Kidney (tissue), 14 donors: ENCODE measurements around the gene SLC25A21. TPM values are rescaled to one million over a fixed set of nuclear protein-coding genes. Genes with fewer than 3 reads are reported as not detected.

Source experiments
- DNase-seq, 5 donors: peaks; one replicate each; pipeline ENCODE4 v3.0.0-alpha.2; 2013 to 2020
- FAIRE-seq: peaks from 2 replicates; lab custom pipeline; 2012; peaks lifted over from hg19 to GRCh38; lab: Jason Lieb, UNC
- H3K27ac ChIP-seq, 2 donors: one replicate each; pipeline ENCODE4 v1.7.0; 2013; ENCODE audit warnings: low read depth in 2 of 2, low read length in 2 of 2, inconsistent platforms in 1 of 2
- H3K27me3 ChIP-seq: one replicate; pipeline ENCODE4 v1.7.1; 2013; ENCODE audit warnings: low read length, inconsistent platforms; ENCODE audit not compliant: control insufficient read depth, insufficient read depth
- H3K36me3 ChIP-seq, 3 donors: one replicate each; pipeline versions ENCODE4 v1.7.0 to v1.7.1; 2013; ENCODE audit warnings: low read length in 3 of 3, control low read depth in 1 of 3, inconsistent platforms in 1 of 3; ENCODE audit not compliant: insufficient read depth in 3 of 3, control insufficient read depth in 2 of 3
- H3K4me1 ChIP-seq, 3 donors: one replicate each; pipeline versions ENCODE4 v1.7.0 to v1.7.1; 2013; ENCODE audit warnings: low read length in 3 of 3, inconsistent platforms in 1 of 3, low read depth in 1 of 3; ENCODE audit not compliant: control insufficient read depth in 2 of 3, insufficient read depth in 2 of 3
- H3K4me3 ChIP-seq, 3 donors: one replicate each; pipeline versions ENCODE4 v1.7.0 to v1.8.1; 2013; ENCODE audit warnings: low read length in 3 of 3, control low read depth in 1 of 3, inconsistent platforms in 1 of 3
- H3K9ac ChIP-seq, 3 donors: one replicate each; pipeline versions ENCODE4 v1.7.0 to v1.7.1; 2013; ENCODE audit warnings: low read length in 3 of 3, control low read depth in 1 of 3, inconsistent platforms in 1 of 3
- H3K9me3 ChIP-seq, 3 donors: one replicate each; pipeline versions ENCODE4 v1.7.0 to v1.7.1; 2013; ENCODE audit warnings: low read length in 3 of 3, control low read depth in 1 of 3, inconsistent platforms in 1 of 3; ENCODE audit not compliant: control insufficient read depth in 2 of 3, insufficient read depth in 1 of 3
- CTCF ChIP-seq: IDR thresholded peaks from 3 replicates; pipeline ENCODE4 v1.5.1; 2012; ENCODE audit warnings: mild to moderate bottlenecking, moderate library complexity, borderline replicate concordance; ENCODE audit not compliant: insufficient read depth; ENCODE audit errors: extremely low read depth
- intact Hi-C: fragments of 100-400 bp; cut with DNase I; formaldehyde crosslinking; loops from one replicate; pipeline ENCODE4 v1.11.1; 2022
- polyA plus RNA-seq: library from polyadenylated mRNA; stranded (reverse); fragments of 350-450 nt; fragmentation: Illumina TruSeq; extraction: RNeasy Lipid Tissue Mini Kit (QIAGEN cat#74804); gene quantifications from one replicate; pipeline ENCODE4 v1.2.3, GENCODE V29; 2014; ENCODE audit warnings: low read depth, low replicate concordance; ENCODE audit not compliant: insufficient read depth
- total RNA-seq: library from RNA; stranded (reverse); fragmentation: NEBNext Ultra II Directional; extraction: Animal tissue kit (Norgen Biotek cat#: 25700); gene quantifications from one replicate; pipeline ENCODE4 v1.2.1, GENCODE V29; 2021
- donor health status: control.
- donor health status: control.
- donor health status: control.
- donor health status: control.
- donor health status: control.
- donor health status: DM: yes; HTN: yes; CAD: no.
- donor health status: Normal renal cell carcinoma (clear cell type).

The SLC25A21 gene
- total and polyA plus RNA-seq, 2 donors from 2014 or later: 1.3 to 1.4 TPM

DNA sequence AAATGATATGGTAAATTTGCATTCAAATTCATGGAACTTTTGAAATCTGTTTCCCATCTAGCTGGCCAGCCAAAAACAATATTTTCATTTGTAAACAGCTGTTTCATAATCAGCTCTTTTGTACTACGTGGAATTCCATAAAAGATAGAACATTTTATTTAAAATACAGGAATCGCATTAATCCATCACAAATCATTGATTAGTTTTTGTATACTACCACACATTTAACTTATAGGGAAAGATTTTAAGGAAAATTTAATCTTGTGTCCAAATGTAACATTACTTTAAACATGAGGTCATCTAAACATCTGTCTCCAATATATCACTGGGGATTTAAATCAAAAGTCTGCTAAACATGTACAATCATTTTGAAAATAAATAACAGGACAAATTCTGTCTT lies 33.5 kb downstream of the SLC25A21 start:
- TF ChIP-seq CTCF: no peak
- no peaks in the 10 kb centered on the region for H3K9me3 ChIP-seq
- H3K4me1 ChIP-seq: peaks cover 0 to 3% (median 0%) of the 10 kb centered on the region in 3 donors
- no peak overlapping the region for H3K4me3 ChIP-seq
- H3K36me3 ChIP-seq: no peaks in the 10 kb centered on the region
- intact Hi-C loops: no loop called here
- DNase-seq: no peak
- no peak overlapping the region for H3K9ac ChIP-seq
- no peak for FAIRE-seq
- H3K27ac ChIP-seq: no peak overlapping the region
- no peaks in the 10 kb centered on the region for H3K27me3 ChIP-seq

DNA sequence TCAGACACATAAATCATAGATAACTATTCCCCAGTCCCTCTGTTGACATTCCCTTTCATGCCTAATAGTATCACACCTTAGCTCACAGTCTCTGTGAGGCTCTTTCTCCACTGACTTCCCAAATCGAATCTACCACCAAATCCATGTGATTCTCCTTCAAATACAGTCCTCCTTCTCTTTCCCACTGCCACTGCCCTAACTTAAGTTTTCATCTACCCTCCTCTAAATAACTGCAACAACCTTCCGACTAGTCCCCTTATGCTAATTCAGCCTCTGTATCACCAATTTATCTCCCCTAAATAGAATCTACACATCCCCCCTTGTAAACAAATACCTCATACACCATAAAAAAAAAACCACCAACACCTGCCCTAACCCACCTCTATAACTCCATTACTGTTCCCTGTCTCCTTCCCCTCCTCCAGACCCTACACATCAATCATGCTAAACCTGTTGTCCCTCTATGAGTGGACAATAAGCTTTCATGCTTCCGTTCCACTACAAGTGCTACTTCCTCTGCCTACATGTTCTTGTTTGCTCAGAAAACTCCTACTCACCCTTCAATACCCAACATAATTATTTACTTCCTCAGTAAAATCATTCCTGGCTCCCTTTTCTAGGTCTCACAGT lies 39.0 kb downstream of the SLC25A21 start:
- Histone ChIP-seq H3K27me3 (no peaks in the 10 kb centered on the region), H3K4me3 (no peak overlapping the region), H3K9ac (no peak overlapping the region), H3K4me1 (no peaks in the 10 kb centered on the region), H3K9me3 (no peaks in the 10 kb centered on the region), H3K27ac (no peak overlapping the region), H3K36me3 (no peaks in the 10 kb centered on the region)
- intact Hi-C loops: no loop called here
- no peak for TF ChIP-seq CTCF
- FAIRE-seq: no peak
- DNase-seq: no peak

- FAIRE-seq: no peak
- no peaks in the 10 kb centered on the region for H3K27me3 ChIP-seq
- H3K9ac ChIP-seq: no peak overlapping the region
- no peak for DNase-seq
- TF ChIP-seq CTCF: no peak
- no peaks in the 10 kb centered on the region for H3K9me3 ChIP-seq
- H3K36me3 ChIP-seq: no peaks in the 10 kb centered on the region
- no peak overlapping the region for H3K27ac ChIP-seq
- intact Hi-C loops: no loop called here
- no peak overlapping the region for H3K4me3 ChIP-seq
- no peaks in the 10 kb centered on the region for H3K4me1 ChIP-seq
Observed at GRCh38 chr14:37131205-37131604, 41.2 kb downstream of the SLC25A21 start.

DNA sequence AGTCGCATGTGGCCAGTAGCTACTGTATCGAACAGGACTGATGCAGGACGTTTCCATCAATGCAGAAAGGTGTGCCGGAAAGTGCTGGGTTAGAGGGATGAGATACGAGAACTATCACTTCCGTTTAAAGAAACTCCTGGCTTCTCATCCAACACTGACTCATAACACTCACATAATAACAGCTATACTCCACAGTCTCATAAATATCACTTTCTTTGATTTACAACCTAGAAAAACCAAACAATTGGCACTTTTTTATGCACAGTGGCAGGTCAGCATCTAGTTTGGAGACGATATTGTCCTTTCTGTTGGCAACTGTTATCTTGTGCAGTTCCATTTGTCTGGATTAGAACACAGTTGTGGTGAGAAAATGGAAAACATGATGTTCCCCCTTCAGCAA lies 43.4 kb downstream of the SLC25A21 start:
- FAIRE-seq (no peak), DNase-seq (no peak)
- H3K27me3 ChIP-seq: no peaks in the 10 kb centered on the region
- no peaks in the 10 kb centered on the region for H3K4me1 ChIP-seq
- no peak overlapping the region for H3K4me3 ChIP-seq
- TF ChIP-seq CTCF: no peak
- H3K27ac ChIP-seq: no peak overlapping the region
- H3K9me3 ChIP-seq: no peaks in the 10 kb centered on the region
- no peak overlapping the region for H3K9ac ChIP-seq
- H3K36me3 ChIP-seq: no peaks in the 10 kb centered on the region
- intact Hi-C loops: no loop called here
